HG02981 (cell line): ENCODE results near the gene PTGER1.
"Not testable (repeated sequence)": the region's sequence is repeated elsewhere in the genome, so short reads cannot be mapped to it uniquely, and the experiment has no call there.

Source experiments
- ATAC-seq: cut with Tn5 transposase; IDR thresholded peaks from one replicate; pipeline ENCODE4 v1.9.1; 2021; ENCODE audit warnings: mild to moderate bottlenecking, moderate library complexity; ENCODE audit not compliant: unreplicated experiment

The PTGER1 gene, protein sequence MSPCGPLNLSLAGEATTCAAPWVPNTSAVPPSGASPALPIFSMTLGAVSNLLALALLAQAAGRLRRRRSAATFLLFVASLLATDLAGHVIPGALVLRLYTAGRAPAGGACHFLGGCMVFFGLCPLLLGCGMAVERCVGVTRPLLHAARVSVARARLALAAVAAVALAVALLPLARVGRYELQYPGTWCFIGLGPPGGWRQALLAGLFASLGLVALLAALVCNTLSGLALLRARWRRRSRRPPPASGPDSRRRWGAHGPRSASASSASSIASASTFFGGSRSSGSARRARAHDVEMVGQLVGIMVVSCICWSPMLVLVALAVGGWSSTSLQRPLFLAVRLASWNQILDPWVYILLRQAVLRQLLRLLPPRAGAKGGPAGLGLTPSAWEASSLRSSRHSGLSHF

DNA sequence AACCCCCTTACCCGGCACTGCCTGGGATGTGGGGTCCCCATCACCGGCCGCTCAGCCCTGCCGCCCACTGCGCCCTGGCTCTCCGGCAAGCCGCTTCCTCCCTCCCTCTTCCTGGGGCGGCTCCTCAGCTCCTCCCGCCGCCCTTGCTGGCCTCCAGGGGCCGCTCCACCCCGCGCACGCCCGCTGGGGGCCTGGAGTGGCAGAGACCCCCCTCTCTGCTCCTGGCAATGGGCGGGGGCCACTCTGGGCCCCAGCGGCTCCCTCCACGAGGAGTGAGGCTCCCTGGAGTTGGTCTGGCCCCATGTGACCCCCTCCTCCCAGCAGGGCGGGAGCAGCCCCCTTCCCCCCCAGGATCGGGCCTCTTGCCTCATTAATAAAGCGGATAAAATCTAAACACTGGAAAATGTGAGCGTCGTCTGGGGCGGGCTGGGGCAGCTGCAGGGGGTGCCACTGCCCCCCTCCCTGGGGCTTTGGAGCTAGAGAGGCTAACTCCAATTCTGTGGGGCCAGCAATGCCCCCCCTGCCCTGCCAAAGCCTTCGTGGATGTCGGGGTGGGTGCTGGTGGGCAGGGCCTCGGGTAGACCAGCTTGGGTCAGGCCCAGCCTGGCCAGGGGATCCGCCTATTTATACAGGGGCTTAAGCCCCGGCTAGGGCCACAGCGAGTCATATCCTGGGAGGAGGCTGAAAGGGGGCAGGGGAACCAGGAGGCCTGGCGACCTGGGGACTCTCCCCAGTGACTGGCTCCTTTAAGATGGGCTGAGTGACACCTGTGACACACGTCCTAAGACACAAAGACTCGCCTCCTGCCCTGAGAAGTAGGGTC lies at the start of gene PTGER1:
Gene PTGER1 (minus strand): TSS at position 104 of the 823 bp plus-strand sequence. CDS start 1,034 bp downstream, outside the sequence.
- no peak for ATAC-seq

DNA sequence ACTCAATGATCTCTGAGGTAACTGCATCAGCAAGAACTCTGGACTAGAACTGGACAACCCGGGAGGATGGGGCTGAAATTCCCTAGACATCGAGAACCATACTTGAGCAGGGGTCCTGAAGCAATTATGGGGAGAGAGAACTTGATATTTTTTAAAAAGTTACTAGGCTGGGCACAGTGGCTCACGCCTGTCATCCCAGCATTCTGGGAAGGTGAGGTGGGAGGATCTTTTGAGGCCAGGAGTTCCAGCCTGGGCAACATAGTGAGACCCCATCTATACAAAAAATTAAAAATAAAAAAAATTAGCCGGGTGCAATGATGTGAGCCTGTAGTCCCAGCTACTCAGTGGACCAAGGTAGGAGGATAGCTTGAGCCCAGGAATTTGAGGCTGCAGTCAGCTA lies 45.4 kb upstream of the PTGER1 start:
- no peak for ATAC-seq

DNA sequence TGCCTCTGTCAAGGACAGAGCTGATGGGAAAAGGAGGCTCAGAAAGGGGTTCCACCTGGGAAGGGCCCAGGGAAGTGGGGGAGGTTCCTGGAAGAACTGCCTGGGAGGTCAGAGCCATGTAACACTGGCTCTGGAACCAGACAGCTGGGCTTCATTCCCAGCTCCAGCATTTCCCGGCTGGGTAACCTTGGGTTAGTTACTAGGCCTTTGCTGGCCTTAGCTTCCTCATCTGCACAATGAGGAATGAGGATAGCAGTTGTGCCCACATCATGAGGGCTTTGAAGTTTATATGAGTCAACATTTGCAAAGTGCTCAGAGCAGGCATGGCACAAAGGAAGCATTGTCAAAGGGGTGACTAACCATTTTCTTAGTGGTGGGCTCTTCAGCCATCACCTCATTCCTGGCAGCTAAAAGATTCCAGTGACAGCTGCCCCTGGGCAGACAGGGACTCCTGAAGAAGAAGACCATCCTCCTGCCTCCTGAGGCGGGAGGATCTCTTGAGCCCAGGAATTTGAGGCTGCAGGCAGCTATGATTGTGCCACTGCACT lies 44.8 kb upstream of the PTGER1 start:
- no peak for ATAC-seq

DNA sequence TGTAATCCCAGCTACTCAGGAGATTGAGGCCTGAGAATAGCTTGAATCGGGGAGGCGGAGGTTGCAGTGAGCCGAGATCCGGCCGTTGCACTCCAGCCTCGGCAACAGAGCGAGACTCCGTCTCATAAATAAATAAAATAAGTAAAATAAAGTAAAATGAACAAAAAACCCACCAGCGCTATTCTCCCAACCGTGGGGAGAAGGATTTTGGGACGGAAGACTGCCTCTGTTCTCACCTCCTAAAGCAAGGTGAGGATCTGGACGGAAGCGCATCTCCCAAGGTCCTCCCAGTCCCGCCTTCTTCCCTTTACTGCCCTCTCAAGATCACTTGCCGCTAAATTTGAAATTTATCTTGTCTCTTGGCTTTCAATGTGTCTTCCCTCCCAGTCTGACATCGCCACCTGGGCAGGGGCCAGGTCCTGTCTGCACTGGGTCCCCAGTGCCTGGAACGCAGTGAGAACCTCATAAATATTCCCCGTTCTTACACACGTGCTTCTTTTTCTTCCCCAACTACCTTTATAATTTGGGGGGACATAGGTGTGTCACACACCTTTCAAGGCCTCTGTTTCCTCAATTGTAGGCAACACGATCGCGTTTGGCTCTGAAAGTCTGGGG lies 44.2 kb upstream of the PTGER1 start:
- ATAC-seq = no peak

DNA sequence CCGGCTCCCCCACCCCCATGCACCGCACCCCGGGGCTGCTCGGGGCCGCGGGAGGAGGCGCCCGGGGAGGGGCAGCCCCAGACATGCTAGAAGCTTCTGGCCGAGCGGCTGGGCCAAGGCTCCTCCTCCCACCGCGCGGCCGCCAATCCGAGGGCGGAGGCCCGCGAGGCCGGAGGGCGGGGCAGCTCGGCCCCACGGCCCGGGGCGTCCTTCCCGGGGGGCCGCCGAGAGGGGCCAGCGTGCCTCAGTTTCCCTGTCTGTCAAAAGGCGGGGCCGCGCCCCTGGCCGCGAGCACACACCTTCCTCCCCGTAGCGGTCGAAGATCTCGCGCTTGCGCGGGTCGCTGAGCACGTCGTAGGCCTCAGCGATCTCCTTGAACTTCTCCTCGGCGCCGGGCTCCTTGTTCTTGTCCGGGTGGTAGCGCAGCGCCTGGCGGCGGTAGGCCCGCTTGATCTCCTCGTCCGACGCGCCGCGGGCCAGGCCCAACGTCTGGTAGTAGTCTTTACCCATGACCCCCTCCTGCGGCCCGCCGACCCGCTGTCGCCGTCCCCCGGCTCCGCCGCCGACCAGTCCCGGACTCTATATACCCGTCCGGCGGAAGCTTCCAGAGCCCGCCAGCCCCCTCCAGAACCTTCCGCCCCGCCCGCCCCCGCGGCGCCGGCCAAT lies 42.8 kb upstream of the PTGER1 start, which contains the start of gene DNAJB1:
Gene DNAJB1 (minus strand): TSS at position 558 of the 666 bp plus-strand sequence. CDS start 48 bp downstream, at position 510.
- peak; percentile 50 for ATAC-seq

DNA sequence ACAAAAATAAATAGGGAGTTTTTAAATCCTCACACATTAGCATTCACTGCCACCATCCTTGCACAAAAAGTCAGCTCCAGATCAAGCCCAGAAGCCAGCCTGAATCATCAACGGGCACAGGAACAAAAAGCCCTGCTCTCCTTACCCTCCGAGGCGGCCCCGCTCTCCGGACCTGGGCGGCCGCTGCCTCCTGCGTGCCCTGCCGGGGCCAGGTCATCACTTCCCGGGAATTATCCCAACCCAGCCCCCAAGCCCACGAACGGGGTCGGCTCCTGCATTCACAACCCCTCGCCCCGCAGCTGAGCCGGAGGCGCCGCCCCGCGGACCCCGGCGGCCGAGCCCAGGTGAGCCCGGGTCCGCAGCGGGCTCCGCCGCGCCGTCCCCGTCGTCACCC lies 42.3 kb upstream of the PTGER1 start:
- ATAC-seq = no peak

DNA sequence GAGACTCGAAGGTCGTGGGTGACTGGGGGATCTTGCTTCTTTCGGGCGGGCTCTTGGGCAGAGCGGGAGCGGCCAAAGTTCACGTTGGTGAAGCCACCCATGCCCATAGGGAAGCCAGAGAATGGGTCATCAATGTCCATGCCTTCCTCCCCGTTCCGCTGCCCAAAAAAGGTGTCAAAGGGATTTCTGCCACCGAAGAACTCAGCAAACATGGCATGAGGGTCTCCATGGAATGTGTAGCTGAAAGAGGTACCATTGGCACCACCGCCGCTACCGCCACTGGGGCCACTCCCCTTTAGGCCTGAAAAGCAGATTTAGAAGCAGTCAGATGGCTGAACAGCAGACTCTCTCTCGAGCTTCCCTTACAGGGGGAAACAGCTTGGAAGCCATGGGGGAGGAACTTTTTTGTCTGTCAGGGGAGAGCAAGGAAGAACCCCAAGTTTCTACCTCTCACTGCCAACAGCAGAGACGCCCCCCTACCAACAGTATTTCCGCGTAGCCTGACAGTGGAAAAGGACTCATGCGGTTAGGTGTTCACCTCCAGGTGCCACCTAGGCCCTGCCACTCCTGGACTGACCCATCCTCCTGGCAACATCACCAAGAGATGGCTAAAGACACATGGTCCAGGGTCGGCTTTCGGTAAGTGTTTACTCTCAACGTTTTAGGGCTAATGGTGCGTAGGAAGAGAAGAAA lies 41.7 kb upstream of the PTGER1 start:
- no peak for ATAC-seq

DNA sequence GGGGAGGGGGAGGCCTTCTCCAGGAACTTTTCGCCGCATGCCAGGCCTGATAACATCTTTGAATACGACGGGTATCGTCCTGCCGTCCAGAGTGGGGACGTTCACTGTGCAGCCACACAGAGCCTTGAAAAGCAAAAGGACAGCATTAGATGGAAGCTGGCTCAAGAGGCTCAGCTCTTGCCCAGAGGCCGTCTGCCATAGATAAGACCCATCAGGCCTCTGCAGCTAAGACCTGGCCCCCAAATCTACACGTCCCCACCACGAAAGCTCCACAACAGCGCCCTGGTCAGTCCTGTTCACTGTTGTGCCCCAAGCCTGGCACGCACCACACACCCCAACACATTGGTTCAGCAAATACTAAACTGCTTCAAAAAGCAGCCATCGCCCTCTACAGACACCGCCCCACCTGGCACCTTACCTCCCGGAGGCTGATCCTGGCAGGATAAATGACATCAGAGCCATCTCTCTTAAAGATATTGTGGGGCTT lies 40.9 kb upstream of the PTGER1 start:
- ATAC-seq = no peak

DNA sequence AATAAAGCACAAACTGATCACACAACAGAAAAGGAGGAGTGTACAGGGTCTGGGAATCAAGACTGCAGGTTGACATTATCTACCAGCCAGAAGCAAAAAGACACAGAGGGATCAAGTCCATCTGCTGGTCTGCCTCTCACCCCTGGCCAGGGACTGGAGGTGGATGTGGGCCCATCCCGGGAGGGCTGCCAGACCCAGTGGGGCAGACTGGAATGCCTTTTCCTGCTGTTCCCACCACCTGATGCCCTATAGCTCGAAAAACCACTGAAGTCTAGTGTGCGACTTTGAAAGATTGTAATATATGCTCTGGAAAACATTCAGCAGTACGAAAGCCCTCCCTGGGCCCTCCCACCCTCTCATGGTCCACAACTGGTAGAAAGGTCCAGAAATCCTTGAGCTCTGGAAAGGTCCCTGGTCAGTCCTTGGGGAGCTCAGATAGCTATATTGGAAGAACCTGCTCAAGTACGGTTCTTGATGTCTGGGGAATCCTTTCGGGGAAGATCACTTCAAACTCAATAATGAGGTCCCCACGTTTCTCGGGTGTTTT lies 40.4 kb upstream of the PTGER1 start:
- ATAC-seq = no peak

DNA sequence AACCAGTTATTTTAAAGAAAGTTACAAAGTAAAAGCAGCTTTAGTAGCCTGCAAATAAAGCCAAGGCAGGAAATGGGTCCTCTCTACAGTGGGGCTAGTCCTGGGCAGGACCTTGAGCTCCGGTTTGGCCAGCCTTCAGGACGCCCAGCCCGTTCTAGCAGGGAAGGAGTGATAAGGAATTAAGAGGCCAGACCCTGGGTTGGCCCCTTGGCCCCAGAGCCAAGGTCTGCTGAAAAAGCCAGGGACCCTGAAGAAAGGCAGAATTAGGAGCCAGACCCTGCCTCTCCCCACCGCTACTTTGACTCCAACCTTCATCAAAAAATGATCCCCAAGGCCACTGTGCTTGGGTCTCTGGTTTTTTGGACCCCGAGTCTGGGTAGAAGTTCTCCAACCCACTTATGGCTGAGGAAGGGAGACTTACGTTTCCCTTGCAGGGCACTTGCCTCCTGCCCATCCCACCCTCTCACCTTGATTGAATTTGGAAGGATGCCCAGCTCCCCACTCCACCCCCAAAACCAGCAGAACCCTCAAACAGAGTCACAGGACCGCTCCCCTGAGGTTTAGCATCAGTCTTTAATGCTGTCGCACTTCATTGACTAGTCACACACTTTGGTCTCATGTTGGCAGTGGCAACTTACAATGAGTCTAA lies 39.2 kb upstream of the PTGER1 start:
- ATAC-seq = no peak

DNA sequence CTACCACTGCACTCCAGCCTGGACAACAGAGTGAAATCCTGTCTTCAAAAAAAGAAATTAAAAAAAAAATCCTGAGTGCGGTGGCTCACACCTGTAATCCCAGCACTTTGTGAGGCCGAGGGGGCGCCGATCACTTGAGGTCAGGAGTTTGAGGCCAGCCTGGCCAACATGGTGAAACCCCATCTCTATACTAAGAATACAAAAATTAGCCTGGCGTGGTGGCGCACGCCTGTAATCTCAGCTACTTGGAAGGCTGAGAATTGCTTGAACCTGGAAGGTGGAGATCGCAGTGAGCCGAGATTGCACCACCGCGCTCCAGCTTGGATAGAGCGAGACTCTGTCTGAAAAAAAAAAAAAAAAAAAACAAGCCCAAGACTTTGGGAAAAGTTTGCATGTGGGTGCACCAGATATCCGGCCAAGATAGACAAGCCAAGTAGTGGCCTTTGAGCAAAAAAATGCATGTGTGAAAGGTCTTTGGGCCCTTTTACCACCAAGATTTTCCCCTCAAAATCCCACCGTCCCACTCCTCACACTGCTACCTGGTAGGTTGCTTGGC lies 37.3 kb upstream of the PTGER1 start:
- ATAC-seq = no peak

DNA sequence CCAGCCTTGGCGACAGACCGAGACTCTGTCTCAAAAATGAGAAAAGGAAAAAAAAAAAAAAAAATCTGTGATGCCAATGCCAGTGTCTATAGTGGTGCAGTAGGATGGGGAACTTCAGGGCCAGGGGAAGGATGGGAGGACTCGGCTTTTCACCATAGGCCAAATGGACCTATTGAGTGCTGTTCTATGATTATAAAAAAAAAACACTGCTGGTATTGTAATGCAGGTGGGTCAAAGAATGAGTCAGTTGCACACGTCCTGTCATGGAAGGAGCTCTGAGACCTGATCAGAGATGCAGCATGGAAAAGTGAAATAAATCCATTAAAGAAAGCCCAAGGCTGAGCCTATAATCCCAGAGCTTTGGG lies 36.1 kb upstream of the PTGER1 start:
- no peak for ATAC-seq

DNA sequence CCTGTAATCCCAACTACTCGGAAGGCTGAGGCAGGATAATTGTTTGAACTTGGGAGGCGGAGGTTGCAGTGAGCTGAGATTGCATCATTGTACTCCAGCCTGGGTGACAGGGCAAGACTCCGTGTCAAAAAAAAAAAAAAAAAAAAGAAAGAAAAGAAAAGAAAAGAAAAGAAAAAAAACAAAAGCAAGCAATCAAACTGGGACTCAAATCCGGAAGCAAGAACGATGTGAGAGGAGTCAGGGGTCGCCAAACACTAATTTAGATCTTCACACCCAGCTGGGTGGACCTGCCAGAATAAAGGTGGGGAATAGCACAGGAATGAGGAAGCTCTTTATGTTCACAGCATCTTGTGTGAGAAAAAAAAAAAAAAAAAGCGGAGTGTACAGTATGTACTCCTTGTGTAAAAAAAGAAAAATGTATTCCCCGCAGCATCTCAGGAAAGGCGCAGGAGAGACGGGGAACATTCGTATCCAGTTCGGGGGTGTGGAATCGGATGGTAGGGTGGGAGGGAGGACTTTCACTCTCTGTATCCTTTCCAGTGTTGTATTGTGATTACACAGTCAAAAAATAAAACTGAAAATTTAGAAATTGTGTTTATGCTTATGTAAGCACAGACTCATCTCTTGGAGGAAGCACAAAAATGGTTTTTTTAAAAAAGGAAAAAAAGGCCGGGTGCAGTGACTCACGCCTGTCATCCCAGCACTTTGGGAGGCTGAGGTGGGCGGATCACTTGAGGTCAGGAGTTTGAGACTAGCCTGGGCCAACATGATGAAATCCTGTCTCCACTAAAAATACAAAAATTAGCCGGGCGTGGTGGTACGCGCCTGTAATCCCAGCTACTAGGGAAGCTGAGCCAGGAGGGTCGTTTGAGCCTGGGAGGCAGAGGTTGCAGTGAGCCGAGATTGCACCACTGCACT lies 35.4 kb upstream of the PTGER1 start:
- no peak for ATAC-seq

DNA sequence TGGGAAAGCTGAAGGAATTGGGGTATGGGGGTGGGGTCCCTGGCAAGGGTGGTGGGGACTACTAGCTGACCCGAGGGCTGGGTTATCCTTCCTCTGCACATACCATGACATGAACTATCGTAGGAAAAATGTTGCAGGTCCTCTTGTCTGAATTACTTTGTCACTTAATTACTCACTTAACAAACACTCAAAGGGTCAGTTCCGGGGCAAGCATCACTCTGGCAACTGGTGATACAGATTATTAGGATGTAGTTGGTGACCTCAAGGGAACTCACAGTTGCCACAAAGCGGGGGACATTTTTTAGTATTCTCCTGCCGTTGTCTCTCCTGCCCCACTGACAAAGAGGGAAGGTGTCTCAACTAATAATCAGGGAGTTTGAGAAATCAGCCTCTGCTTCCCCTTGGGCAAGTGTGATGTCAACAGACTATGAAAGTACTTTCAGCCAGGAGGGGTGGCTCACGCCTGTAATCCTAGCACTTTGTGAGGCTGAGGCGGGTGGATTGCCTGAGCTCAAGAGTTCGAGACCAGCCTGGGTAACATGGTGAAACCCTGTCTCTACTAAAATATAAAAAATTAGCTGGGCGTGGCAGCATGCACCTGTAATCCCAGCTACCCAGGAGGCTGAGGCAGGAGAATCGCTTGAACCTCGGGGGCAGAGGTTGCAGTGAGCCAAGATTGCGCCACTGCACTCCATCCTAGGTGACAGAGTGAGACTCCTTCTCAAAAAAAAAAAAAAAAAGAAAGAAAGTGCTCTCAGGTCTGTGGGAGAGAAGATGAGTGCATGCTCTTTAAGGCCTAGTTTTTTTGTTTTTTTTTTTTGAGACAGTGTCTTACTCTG lies 32.8 kb upstream of the PTGER1 start:
- ATAC-seq = no peak

DNA sequence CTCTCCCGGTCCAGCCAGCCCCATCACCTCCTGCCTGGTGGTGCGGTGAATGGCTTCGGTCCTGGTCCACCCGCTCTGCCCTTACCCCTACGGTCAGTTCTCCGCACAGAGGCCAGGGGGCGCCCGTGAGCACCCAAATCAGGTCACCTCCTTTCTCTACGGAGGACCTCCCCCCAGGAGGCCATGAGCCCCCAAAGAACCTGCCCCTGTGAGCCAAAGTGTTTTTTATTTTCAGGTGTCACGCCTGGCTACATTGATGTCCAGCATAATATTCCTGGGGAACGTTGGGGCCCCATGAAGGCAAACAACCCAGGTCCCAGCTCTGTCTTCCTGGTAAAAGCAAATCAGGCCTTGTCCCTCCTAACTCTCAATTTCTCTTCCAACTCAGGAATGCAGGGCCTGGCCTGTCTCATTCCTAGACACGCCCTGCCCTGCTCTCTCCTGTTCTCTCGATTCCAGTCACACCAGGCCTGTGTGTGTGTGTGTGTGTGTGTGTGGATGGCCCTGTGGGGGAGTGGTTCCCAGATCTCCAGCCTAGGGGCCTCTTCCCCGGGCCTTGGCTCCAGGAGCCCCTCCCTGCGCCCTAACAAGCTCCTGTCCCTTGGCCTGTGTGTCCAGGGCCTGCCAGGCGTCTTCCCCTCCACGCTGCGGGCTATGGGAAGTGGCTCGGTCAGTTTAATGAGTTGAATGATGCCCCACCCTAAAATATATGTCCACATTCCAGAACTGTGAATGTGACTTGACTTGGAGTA lies 30.5 kb upstream of the PTGER1 start:
- ATAC-seq = no peak

DNA sequence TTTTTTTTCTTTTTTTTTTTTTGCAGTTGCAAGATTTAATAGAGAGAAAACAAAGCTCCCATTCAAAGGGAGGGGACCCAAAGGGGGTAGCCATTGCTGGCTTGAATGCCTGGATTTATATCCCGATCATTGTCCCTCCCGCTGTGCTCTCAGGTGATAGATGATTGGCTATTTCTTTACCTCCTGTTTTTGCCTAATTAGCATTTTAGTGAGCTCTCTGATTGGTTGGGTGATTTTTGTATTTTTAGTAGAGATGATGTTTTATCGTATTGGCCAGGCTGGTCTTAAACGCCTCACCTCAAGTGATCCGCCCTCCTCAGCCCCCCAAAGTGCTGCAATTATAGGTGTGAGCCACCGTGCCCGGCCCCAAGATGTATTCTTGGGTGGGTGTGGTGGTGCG lies 29.4 kb upstream of the PTGER1 start:
- ATAC-seq = not testable (repeated sequence)
